ENCODE data around the gene HEATR3. TPM values are rescaled to one million over a fixed set of nuclear protein-coding genes. Genes with fewer than 3 reads are reported as not detected.

The HEATR3 gene
- total RNA-seq, 1 donor from 2014 or later: 23.9 TPM

- H3K9me3 Mint-ChIP-seq: no peaks in the 10 kb centered on the region
- H3K27me3 ChIP-seq: no peaks in the 10 kb centered on the region
- H3K27ac ChIP-seq: no peak overlapping the region
- peak overlapping the region; percentile 61 for H3K9ac ChIP-seq
- no peaks in the 10 kb centered on the region for H3K27me3 Mint-ChIP-seq (ENCODE audit: insufficient read depth, low read depth)
- H3K4me3 ChIP-seq: peak overlapping the region; percentile 90
- H3K4me1 Mint-ChIP-seq: peaks cover 21% of the 10 kb centered on the region
- H3K36me3 Mint-ChIP-seq: peaks cover 2% of the 10 kb centered on the region
- H3K4me1 ChIP-seq: peaks cover 20% of the 10 kb centered on the region
- H3K36me3 ChIP-seq: peaks cover 14% of the 10 kb centered on the region
- no peak for TF ChIP-seq EZH2 (IDR thresholded peaks at IDR 0.05)
- no peak for TF ChIP-seq CTCF (IDR thresholded peaks at IDR 0.05)
- TF ChIP-seq EZH2phosphoT487 (IDR thresholded peaks at IDR 0.05): no peak
- no peaks in the 10 kb centered on the region for H3K9me3 ChIP-seq (ENCODE audit: low read depth)
- peak overlapping the region; percentile 97 for H3K4me3 Mint-ChIP-seq
- H4K20me1 ChIP-seq (ENCODE audit: low read depth): peaks cover 18% of the 10 kb centered on the region
- peak overlapping the region; percentile 53 for H3K27ac Mint-ChIP-seq
- peak overlapping the region; percentile 71 for H2AFZ ChIP-seq (replicated peaks)
- peaks cover 46% of the 10 kb centered on the region for H3K79me2 ChIP-seq (ENCODE audit: low read depth)
- peaks cover 8% of the 10 kb centered on the region for H3F3A ChIP-seq (ENCODE audit: low read depth)
- H3K4me2 ChIP-seq: peak overlapping the region; percentile 84
- DNase-seq (ENCODE audit: low spot score): no peak
Observed at GRCh38 chr16:50025537-50025931, 40.2 kb upstream of the HEATR3 start.

- TF ChIP-seq EZH2phosphoT487 (IDR thresholded peaks at IDR 0.05) (no peak), EZH2 (IDR thresholded peaks at IDR 0.05) (no peak), CTCF (IDR thresholded peaks at IDR 0.05) (no peak)
- H3K4me1 Mint-ChIP-seq: peaks cover 14% of the 10 kb centered on the region
- DNase-seq (ENCODE audit: low spot score): no peak
- H3K4me1 ChIP-seq: peaks cover 9% of the 10 kb centered on the region
- peaks cover 14% of the 10 kb centered on the region for H3K36me3 ChIP-seq
- H3K9ac ChIP-seq: no peak overlapping the region
- peaks cover 9% of the 10 kb centered on the region for H3K36me3 Mint-ChIP-seq
- H3K27me3 ChIP-seq: no peaks in the 10 kb centered on the region
- H3K27ac ChIP-seq: no peak overlapping the region
- peaks cover 18% of the 10 kb centered on the region for H4K20me1 ChIP-seq (ENCODE audit: low read depth)
- H3K9me3 Mint-ChIP-seq: no peaks in the 10 kb centered on the region
- no peak overlapping the region for H2AFZ ChIP-seq (replicated peaks)
- H3K9me3 ChIP-seq (ENCODE audit: low read depth): no peaks in the 10 kb centered on the region
- H3K27me3 Mint-ChIP-seq (ENCODE audit: insufficient read depth, low read depth): no peaks in the 10 kb centered on the region
- H3K79me2 ChIP-seq (ENCODE audit: low read depth): peaks cover 50% of the 10 kb centered on the region
- H3F3A ChIP-seq (ENCODE audit: low read depth): peaks cover 3% of the 10 kb centered on the region
- H3K4me3 ChIP-seq: no peak overlapping the region
- no peak overlapping the region for H3K4me2 ChIP-seq
- H3K4me3 Mint-ChIP-seq: no peak overlapping the region
- H3K27ac Mint-ChIP-seq: no peak overlapping the region
Observed at GRCh38 chr16:50027829-50028228, 37.9 kb upstream of the HEATR3 start.

- H3K4me3 ChIP-seq: no peak overlapping the region
- H3K9me3 ChIP-seq (ENCODE audit: low read depth): no peaks in the 10 kb centered on the region
- TF ChIP-seq CTCF (IDR thresholded peaks at IDR 0.05): no peak
- TF ChIP-seq EZH2phosphoT487 (IDR thresholded peaks at IDR 0.05): no peak
- TF ChIP-seq EZH2 (IDR thresholded peaks at IDR 0.05): no peak
- no peak overlapping the region for H3K4me2 ChIP-seq
- DNase-seq (ENCODE audit: low spot score): no peak
- H3K4me1 ChIP-seq: no peaks in the 10 kb centered on the region
- no peak overlapping the region for H3K27ac Mint-ChIP-seq
- no peak overlapping the region for H2AFZ ChIP-seq (replicated peaks)
- no peak overlapping the region for H3K27ac ChIP-seq
- H3K9me3 Mint-ChIP-seq: no peaks in the 10 kb centered on the region
- H3K79me2 ChIP-seq (ENCODE audit: low read depth): peaks cover 4% of the 10 kb centered on the region
- peaks cover 3% of the 10 kb centered on the region for H3K4me1 Mint-ChIP-seq
- H3K36me3 ChIP-seq: peaks cover 10% of the 10 kb centered on the region
- H3K36me3 Mint-ChIP-seq: peaks cover 10% of the 10 kb centered on the region
- H4K20me1 ChIP-seq (ENCODE audit: low read depth): no peaks in the 10 kb centered on the region
- no peaks in the 10 kb centered on the region for H3K27me3 Mint-ChIP-seq (ENCODE audit: insufficient read depth, low read depth)
- no peaks in the 10 kb centered on the region for H3K27me3 ChIP-seq
- H3K9ac ChIP-seq: no peak overlapping the region
- peaks cover 10% of the 10 kb centered on the region for H3F3A ChIP-seq (ENCODE audit: low read depth)
- H3K4me3 Mint-ChIP-seq: no peak overlapping the region
Observed at GRCh38 chr16:50035468-50035992, 30.2 kb upstream of the HEATR3 start.
